Measurements from ENCODE around the gene THAP4.

DNA sequence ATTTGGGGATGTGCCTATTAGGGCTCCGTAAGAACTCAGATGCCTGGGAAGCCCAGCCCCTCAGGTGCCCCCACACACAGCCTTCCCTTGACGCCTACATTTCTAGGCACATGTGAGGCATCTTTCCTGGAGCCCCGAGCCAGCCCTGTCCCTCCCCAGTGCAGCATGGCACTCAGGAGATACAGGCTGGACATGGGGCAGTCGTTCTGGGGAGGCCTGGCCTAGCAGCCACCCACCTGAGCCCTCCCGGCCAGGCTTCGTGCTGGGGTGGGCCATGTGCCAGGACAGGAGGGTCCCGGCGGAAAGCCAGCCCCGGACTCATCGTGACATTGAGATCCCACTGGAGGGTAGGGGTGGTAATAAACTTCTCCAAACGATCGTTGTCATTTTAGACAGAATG, 63.2 kb downstream of the THAP4 start:
- TF ChIP-seq CTCF (IDR thresholded peaks at IDR 0.05; ENCODE audit: insufficient read depth, low read depth, low read length) (no peak), EZH2 (IDR thresholded peaks at IDR 0.05; ENCODE audit: insufficient read depth, low read length) (no peak)
